Tibial artery (tissue), 4 donors: ENCODE data around the gene ALDH3A2.

ENCODE experiments used
- DNase-seq, 2 donors: peaks; one replicate each; pipeline ENCODE4 v3.0.0-alpha.2; 2019
- H3K27ac ChIP-seq, 2 donors: fragments of 200-600 bp; sonication (generic) in 1 of 2; 1 replicate in 1 of 2; 2 replicates in 1 of 2; pipeline ENCODE4 v1.5.1; 2018 to 2019; ENCODE audit warnings: mild to moderate bottlenecking in 1 of 2
- H3K27me3 ChIP-seq, 2 donors: fragments of 200-600 bp; sonication (generic) in 1 of 2; one replicate each; pipeline versions ENCODE4 v1.5.1 to v1.6.0; 2016 to 2019
- H3K36me3 ChIP-seq, 3 donors: fragments of 200-600 bp; sonication (generic) in 2 of 3; one replicate each; pipeline ENCODE4 v1.5.1; 2016 to 2019; ENCODE audit warnings: mild to moderate bottlenecking in 2 of 3
- H3K4me1 ChIP-seq, 4 donors: fragments of 200-600 bp; sonication (generic) in 2 of 4; 1 replicate in 3 of 4; 2 replicates in 1 of 4; pipeline ENCODE4 v1.5.1; 2016 to 2019
- H3K4me3 ChIP-seq, 2 donors: fragments of 200-600 bp; sonication (generic) in 1 of 2; 1 replicate in 1 of 2; 2 replicates in 1 of 2; pipeline ENCODE4 v1.5.1; 2018 to 2019; ENCODE audit warnings: mild to moderate bottlenecking in 2 of 2
- H3K9me3 ChIP-seq, 3 donors: fragments of 200-600 bp; sonication (generic) in 1 of 3; one replicate each; pipeline ENCODE4 v1.5.1; 2016 to 2019
- intact Hi-C: fragments of 100-400 bp; cut with DNase I; formaldehyde crosslinking; loops from one replicate; pipeline ENCODE4 v1.15.0; 2023; ENCODE audit warnings: low total_unique reads
- TF ChIP-seq, protein P1 (sequence below), 2 experiments: fragments of 200-600 bp in 1 of 2; fragments of 450-650 bp in 1 of 2; IDR thresholded peaks; one replicate each; pipeline ENCODE4 v1.5.1; 2017 to 2019; ENCODE audit warnings: antibody characterized with exemption in 2 of 2, mild to moderate bottlenecking in 1 of 2, moderate library complexity in 1 of 2

ALDH3A2 gene

DNA sequence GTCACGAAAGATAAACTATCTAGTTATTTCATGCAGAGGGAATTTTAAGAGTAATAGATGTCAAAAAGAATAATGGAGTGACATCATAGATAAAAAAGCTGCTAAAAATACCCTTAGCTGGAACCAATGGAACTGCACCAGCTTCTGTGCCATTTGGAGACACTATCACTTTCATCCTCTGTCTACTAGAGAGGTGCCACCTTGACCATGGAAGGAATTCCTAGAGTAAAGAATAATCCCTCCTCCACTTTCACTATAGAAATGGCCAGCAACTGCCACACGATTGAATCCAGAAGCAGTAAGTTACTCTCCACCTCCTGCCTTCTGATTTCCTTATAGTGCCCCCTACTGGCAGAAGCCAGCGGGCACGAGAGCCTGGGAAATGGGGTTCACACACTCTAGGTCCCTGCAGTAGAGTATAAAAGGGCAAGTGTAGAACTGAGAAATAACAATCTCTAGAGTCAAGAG is 2.8 kb upstream of the ALDH3A2 start:
- DNase-seq: peak; percentile 29 to 65
- TF ChIP-seq, protein P1, sequence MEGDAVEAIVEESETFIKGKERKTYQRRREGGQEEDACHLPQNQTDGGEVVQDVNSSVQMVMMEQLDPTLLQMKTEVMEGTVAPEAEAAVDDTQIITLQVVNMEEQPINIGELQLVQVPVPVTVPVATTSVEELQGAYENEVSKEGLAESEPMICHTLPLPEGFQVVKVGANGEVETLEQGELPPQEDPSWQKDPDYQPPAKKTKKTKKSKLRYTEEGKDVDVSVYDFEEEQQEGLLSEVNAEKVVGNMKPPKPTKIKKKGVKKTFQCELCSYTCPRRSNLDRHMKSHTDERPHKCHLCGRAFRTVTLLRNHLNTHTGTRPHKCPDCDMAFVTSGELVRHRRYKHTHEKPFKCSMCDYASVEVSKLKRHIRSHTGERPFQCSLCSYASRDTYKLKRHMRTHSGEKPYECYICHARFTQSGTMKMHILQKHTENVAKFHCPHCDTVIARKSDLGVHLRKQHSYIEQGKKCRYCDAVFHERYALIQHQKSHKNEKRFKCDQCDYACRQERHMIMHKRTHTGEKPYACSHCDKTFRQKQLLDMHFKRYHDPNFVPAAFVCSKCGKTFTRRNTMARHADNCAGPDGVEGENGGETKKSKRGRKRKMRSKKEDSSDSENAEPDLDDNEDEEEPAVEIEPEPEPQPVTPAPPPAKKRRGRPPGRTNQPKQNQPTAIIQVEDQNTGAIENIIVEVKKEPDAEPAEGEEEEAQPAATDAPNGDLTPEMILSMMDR (IDR thresholded peaks at IDR 0.05): peak; percentile 14 to 19
- Histone ChIP-seq H3K9me3 (no peaks in the 10 kb centered on the region), H3K4me1 (peaks cover 0 to 39% (median 29%) of the 10 kb centered on the region in 4 donors), H3K27me3 (no peaks in the 10 kb centered on the region), H3K27ac (peak overlapping the region; percentile 4 to 90), H3K36me3 (no peaks in the 10 kb centered on the region), H3K4me3 (no peak overlapping the region)
- intact Hi-C loops: loop anchor here (5.0 to 10.0 kb wide), 2 partner anchors 71 to 133 kb away; no protein-coding TSS in a partner anchor

DNA sequence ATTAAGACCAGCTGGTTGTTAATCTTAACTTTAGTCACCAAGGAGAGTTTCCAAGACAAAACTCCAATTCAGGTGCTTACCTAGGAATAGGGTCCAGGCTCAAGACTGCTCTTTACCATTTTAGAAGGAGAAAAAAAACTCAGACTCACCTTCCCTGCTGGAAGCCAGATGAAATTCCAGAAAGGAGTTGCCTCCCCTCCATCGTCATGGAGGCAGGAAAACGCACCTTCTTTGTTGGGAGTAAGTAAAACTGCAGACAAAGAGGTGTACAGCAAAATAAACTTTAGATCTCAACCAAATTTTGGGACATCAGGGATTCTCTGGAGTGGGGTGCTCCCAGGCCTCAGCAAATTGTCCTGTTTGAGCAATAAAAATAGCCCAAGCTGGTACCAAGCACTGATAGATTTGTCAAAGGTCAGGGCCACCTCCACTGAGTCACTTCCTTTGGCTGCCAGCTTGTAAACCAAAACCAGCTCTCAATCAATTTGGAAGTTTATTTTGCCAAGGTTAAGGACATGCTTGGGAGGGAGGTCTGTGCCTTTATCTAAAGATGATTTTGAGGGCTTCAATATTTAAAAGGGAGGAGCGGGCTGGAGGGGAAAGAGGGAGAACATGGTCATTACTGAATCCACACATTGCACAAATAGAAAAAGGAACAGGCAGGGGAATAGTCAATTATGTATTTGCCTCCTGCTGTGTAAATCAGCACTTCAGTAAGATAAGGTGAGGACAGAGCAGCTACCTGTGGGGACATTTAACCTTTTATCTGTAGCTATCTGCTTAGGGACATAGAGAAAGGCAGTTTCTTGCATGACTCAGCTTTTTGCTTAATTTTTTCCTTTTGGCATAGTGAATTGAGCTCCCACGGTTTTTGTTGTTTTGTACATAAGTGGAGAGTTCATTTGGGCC is 1.5 kb upstream of the ALDH3A2 start:
- no peaks in the 10 kb centered on the region for H3K36me3 ChIP-seq
- H3K4me1 ChIP-seq: peaks cover 0 to 52% (median 39%) of the 10 kb centered on the region in 4 donors
- peak overlapping the region; percentile 69 to 83 for H3K4me3 ChIP-seq
- H3K9me3 ChIP-seq: no peaks in the 10 kb centered on the region
- DNase-seq: no peak
- peak overlapping the region; percentile 90 to 99 for H3K27ac ChIP-seq
- intact Hi-C loops: loop anchor here (5.0 to 10.0 kb wide), 2 partner anchors 72 to 135 kb away; no protein-coding TSS in a partner anchor
- TF ChIP-seq, protein P1 (IDR thresholded peaks at IDR 0.05): no peak
- H3K27me3 ChIP-seq: no peaks in the 10 kb centered on the region

DNA sequence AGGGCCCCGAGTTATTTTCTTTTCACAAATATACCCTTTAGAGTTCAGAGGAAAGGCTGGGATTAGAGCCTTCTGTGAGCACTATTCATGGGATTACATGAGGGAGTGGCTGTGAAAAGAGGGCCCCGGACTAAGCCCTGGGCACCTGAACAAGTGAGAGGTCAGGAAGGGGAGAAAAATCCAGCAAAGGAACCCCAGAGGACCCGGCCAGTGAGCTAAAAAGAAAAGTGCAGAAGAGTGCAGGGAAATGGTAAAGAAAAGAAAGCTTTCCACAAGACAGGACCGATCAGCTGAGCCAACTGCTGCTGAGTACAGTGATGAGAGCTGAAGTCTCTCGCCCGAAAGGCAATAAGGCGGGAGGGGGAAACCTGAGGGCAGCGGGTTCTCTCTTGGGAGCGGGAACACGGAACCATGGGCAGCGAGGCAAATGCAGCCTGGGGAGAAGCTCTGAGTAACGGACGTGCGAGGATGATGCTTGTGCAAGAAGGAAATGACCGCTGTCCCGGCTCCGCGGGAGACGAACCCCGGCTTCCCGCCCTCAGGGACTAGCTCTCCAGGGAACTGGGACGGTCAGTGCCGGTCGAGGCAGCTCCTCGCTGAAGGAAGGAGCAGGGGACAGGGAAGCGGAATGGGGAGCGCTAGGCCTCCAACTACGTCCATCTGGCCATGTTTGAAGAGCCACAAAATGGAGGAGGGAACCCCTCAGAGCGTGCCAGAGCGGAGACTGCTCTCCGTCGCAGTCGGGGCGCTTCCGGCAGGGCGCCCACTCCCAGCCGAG is 665 bp upstream of the ALDH3A2 start:
- DNase-seq: peak; percentile 85 to 93
- TF ChIP-seq, protein P1 (IDR thresholded peaks at IDR 0.05): no peak
- H3K27ac ChIP-seq: peak overlapping the region; percentile 90 to 99
- H3K9me3 ChIP-seq: no peaks in the 10 kb centered on the region
- no peaks in the 10 kb centered on the region for H3K27me3 ChIP-seq
- H3K4me1 ChIP-seq: peaks cover 0 to 60% (median 48%) of the 10 kb centered on the region in 4 donors
- no peaks in the 10 kb centered on the region for H3K36me3 ChIP-seq
- peak overlapping the region; percentile 69 to 83 for H3K4me3 ChIP-seq
- intact Hi-C loops: loop anchor here (5.0 to 10.0 kb wide), 2 partner anchors 73 to 136 kb away; no protein-coding TSS in a partner anchor

DNA sequence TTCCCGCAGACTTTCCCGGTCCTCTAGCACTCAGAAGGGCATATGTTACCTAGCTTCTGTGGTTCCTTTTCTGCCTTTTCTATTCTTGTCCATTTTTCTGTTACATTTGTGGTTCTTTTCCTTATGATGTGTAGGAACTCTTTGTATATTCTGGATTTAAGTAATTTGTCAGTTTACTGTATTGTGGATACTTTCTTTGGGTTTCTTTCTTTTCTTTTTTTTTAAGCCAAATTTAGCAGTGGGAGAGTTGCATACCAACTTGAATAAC is 657 bp downstream of the ALDH3A2 start:
- H3K36me3 ChIP-seq: peaks cover 9 to 12% (median 11%) of the 10 kb centered on the region in 3 donors
- H3K4me1 ChIP-seq: peaks cover 0 to 68% (median 53%) of the 10 kb centered on the region in 4 donors
- no peaks in the 10 kb centered on the region for H3K27me3 ChIP-seq
- no peaks in the 10 kb centered on the region for H3K9me3 ChIP-seq
- peak overlapping the region; percentile 69 to 83 for H3K4me3 ChIP-seq
- intact Hi-C loops: loop anchor here (5.0 to 10.0 kb wide), 2 partner anchors 74 to 137 kb away; no protein-coding TSS in a partner anchor
- TF ChIP-seq, protein P1 (IDR thresholded peaks at IDR 0.05): no peak
- no peak for DNase-seq
- H3K27ac ChIP-seq: peak overlapping the region; percentile 90 to 99

DNA sequence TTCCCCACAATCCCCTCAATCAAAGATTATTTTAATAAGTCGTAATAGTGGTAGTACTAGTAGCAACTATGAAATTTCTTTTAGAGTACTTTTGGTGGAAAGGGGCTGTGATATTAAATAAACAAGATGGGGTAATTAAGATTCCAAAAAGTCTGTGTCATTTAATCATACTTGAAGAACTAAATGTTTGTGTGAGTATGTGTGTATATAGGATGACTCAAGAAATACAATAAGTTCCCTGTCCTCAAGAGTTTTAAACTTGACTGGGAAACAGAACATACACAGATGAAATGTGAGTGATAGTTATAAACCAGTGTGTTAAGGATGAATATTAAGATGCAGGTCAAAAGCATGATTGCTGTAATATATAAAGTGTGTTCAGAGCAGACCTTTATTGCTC is 2.3 kb downstream of the ALDH3A2 start:
- Histone ChIP-seq H3K9me3 (no peaks in the 10 kb centered on the region), H3K27ac (peak overlapping the region; percentile 32 to 90), H3K4me1 (peaks cover 0 to 60% (median 51%) of the 10 kb centered on the region in 4 donors), H3K27me3 (no peaks in the 10 kb centered on the region), H3K36me3 (peaks cover 23 to 28% (median 27%) of the 10 kb centered on the region in 3 donors), H3K4me3 (peak overlapping the region; percentile 69 to 83)
- intact Hi-C loops: no loop called here
- no peak for DNase-seq
- TF ChIP-seq, protein P1 (IDR thresholded peaks at IDR 0.05): no peak
